Measurements from ENCODE around the gene SLC6A14. TPM values are rescaled to one million over a fixed set of nuclear protein-coding genes. Genes with fewer than 3 reads are reported as not detected.

The SLC6A14 gene
- polyA plus RNA-seq, 1 of the 3 experiments (the other 2 are of a cell fraction) = not detected

GRCh38 chrX:116480059-116480458 is 43.7 kb downstream of the SLC6A14 start (continued):
- TF ChIP-seq MXI1 (IDR thresholded peaks at IDR 0.05; ENCODE audit: low read depth, low read length) (no peak), TCF12 (IDR thresholded peaks at IDR 0.05) (no peak), FOXJ3 (CRISPR knock-in tag; IDR thresholded peaks at IDR 0.05) (no peak), CTCF (IDR thresholded peaks at IDR 0.05) (no peak), USF2 (IDR thresholded peaks at IDR 0.05; ENCODE audit: borderline replicate concordance, low read depth, low read length) (no peak), MAX (IDR thresholded peaks at IDR 0.05; ENCODE audit: low read depth) (no peak), GATA2 (CRISPR knock-in tag; IDR thresholded peaks at IDR 0.05) (no peak), NFIC (IDR thresholded peaks at IDR 0.05; ENCODE audit: borderline replicate concordance) (no peak), RFX5 (IDR thresholded peaks at IDR 0.05; ENCODE audit: low read length) (no peak), NRF1 (IDR thresholded peaks at IDR 0.05; ENCODE audit: low read depth, low read length) (no peak), SIN3A (IDR thresholded peaks at IDR 0.05; ENCODE audit: borderline replicate concordance, low read depth, low read length) (no peak)

GRCh38 chrX:116490104-116490503 is 53.7 kb downstream of the SLC6A14 start:
- ChIA-PET POLR2A (no interaction called here), CTCF (interaction anchor here (1.0 to 1.9 kb wide), 7 partner anchors 13 to 1764 kb away, joined by 3 to 7 read pairs (median 5); no protein-coding TSS in a partner anchor)
- DNase-seq = peak; percentile 1

More at GRCh38 chrX:116490104-116490503, 53.7 kb downstream of the SLC6A14 start:
- Histone ChIP-seq H3K27ac (ENCODE audit: low read depth in 2 of 2, low read length in 1 of 2) (no peak overlapping the region), H3K36me3 (replicated peaks in 1 of 2; ENCODE audit: control insufficient read depth in 1 of 2, insufficient read depth in 2 of 2, low read length in 1 of 2) (no peaks in the 10 kb centered on the region), H3F3A (replicated peaks; ENCODE audit: insufficient read depth) (no peaks in the 10 kb centered on the region), H4K20me1 (ENCODE audit: insufficient read depth) (no peaks in the 10 kb centered on the region), H3K9me3 (no peaks in the 10 kb centered on the region), H3K27me3 (ENCODE audit: insufficient read depth) (no peaks in the 10 kb centered on the region), H3K4me1 (ENCODE audit: control insufficient read depth in 1 of 2, insufficient read depth in 2 of 2, low read depth in 1 of 2, low read length in 1 of 2) (no peaks in the 10 kb centered on the region), H3K4me3 (ENCODE audit: low read depth in 2 of 2, low read length in 1 of 2) (no peak overlapping the region), H3K79me2 (ENCODE audit: insufficient read depth) (no peaks in the 10 kb centered on the region), H3K9ac (no peak overlapping the region), H3K4me2 (no peak overlapping the region), H2AFZ (ENCODE audit: low read depth) (no peak overlapping the region), H3K9me2 (no peaks in the 10 kb centered on the region)
- peak; percentile 54 for TF ChIP-seq RAD21 (IDR thresholded peaks at IDR 0.05; ENCODE audit: low read length)
- peak; percentile 20; the same call in 1 of the 2 replicates for TF ChIP-seq SMC3 (IDR thresholded peaks at IDR 0.05; ENCODE audit: low read depth, low read length)
- peak; percentile 63 for TF ChIP-seq CTCF (IDR thresholded peaks at IDR 0.05)
- no peak for TF ChIP-seq GATA2 (CRISPR knock-in tag; IDR thresholded peaks at IDR 0.05)
